Measurements from ENCODE around the gene YY1. TPM values are rescaled to one million over a fixed set of nuclear protein-coding genes. Genes with fewer than 3 reads are reported as not detected.

YY1 gene
- total RNA-seq, 1 donor from 2014 or later, result 58.9 TPM

- Histone ChIP-seq H2AFZ (replicated peaks) (no peak overlapping the region), H3K4me2 (no peak overlapping the region)
- H3K36me3 Mint-ChIP-seq, result peaks cover 2% of the 10 kb centered on the region
Observed at GRCh38 chr14:100199240-100199860, 39.6 kb upstream of the YY1 start.

GRCh38 chr14:100200311-100200710, 38.6 kb upstream of the YY1 start:
- Histone ChIP-seq H3K4me2 (no peak overlapping the region), H3K4me1 (no peaks in the 10 kb centered on the region), H3K36me3 (no peaks in the 10 kb centered on the region), H3K79me2 (ENCODE audit: low read depth) (no peaks in the 10 kb centered on the region), H2AFZ (replicated peaks) (no peak overlapping the region), H3K27ac (no peak overlapping the region), H3K4me3 (no peak overlapping the region), H3K27me3 (no peaks in the 10 kb centered on the region), H3F3A (ENCODE audit: low read depth) (no peaks in the 10 kb centered on the region), H3K9me3 (ENCODE audit: low read depth) (no peaks in the 10 kb centered on the region), H3K9ac (no peak overlapping the region), H4K20me1 (ENCODE audit: low read depth) (no peaks in the 10 kb centered on the region)
- Mint-ChIP-seq H3K27me3 (ENCODE audit: insufficient read depth, low read depth) (peaks cover 2% of the 10 kb centered on the region), H3K36me3 (peaks cover 2% of the 10 kb centered on the region), H3K4me1 (peaks cover 7% of the 10 kb centered on the region), H3K27ac (peak overlapping the region; percentile 76), H3K4me3 (no peak overlapping the region), H3K9me3 (no peaks in the 10 kb centered on the region)
- no peak for TF ChIP-seq EZH2phosphoT487 (IDR thresholded peaks at IDR 0.05)
- TF ChIP-seq CTCF (IDR thresholded peaks at IDR 0.05), result no peak
- TF ChIP-seq EZH2 (IDR thresholded peaks at IDR 0.05), result no peak
- DNase-seq (ENCODE audit: low spot score), result no peak

More at GRCh38 chr14:100199240-100199860, 39.6 kb upstream of the YY1 start:
- H3K4me3 ChIP-seq, result no peak overlapping the region
- no peaks in the 10 kb centered on the region for H4K20me1 ChIP-seq (ENCODE audit: low read depth)
- H3F3A ChIP-seq (ENCODE audit: low read depth), result peaks cover 2% of the 10 kb centered on the region
- H3K27ac ChIP-seq, result no peak overlapping the region
- no peaks in the 10 kb centered on the region for H3K9me3 Mint-ChIP-seq
- no peak overlapping the region for H3K4me3 Mint-ChIP-seq
- no peaks in the 10 kb centered on the region for H3K9me3 ChIP-seq (ENCODE audit: low read depth)
- H3K4me1 Mint-ChIP-seq, result peaks cover 7% of the 10 kb centered on the region
- no peaks in the 10 kb centered on the region for H3K27me3 ChIP-seq
- H3K9ac ChIP-seq, result no peak overlapping the region
- no peaks in the 10 kb centered on the region for H3K4me1 ChIP-seq
- no peak for TF ChIP-seq CTCF (IDR thresholded peaks at IDR 0.05)
- no peak for TF ChIP-seq EZH2phosphoT487 (IDR thresholded peaks at IDR 0.05)
- no peak for TF ChIP-seq EZH2 (IDR thresholded peaks at IDR 0.05)
- H3K27ac Mint-ChIP-seq, result no peak overlapping the region
- H3K79me2 ChIP-seq (ENCODE audit: low read depth), result no peaks in the 10 kb centered on the region
- no peak for DNase-seq (ENCODE audit: low spot score)
- no peaks in the 10 kb centered on the region for H3K36me3 ChIP-seq
- H3K27me3 Mint-ChIP-seq (ENCODE audit: insufficient read depth, low read depth), result peaks cover 2% of the 10 kb centered on the region

GRCh38 chr14:100201701-100202100, 37.2 kb upstream of the YY1 start:
- no peak overlapping the region for H2AFZ ChIP-seq (replicated peaks)

More at GRCh38 chr14:100201701-100202100, 37.2 kb upstream of the YY1 start:
- H3K4me3 Mint-ChIP-seq, result no peak overlapping the region
- H3K27me3 Mint-ChIP-seq (ENCODE audit: insufficient read depth, low read depth), result peaks cover 2% of the 10 kb centered on the region
- Histone ChIP-seq H3K4me1 (no peaks in the 10 kb centered on the region), H4K20me1 (ENCODE audit: low read depth) (no peaks in the 10 kb centered on the region), H3K4me3 (no peak overlapping the region), H3K4me2 (no peak overlapping the region), H3K27me3 (no peaks in the 10 kb centered on the region), H3K9me3 (ENCODE audit: low read depth) (no peaks in the 10 kb centered on the region), H3F3A (ENCODE audit: low read depth) (no peaks in the 10 kb centered on the region), H3K79me2 (ENCODE audit: low read depth) (no peaks in the 10 kb centered on the region), H3K36me3 (no peaks in the 10 kb centered on the region), H3K9ac (no peak overlapping the region), H3K27ac (no peak overlapping the region)
- TF ChIP-seq EZH2 (IDR thresholded peaks at IDR 0.05) (no peak), EZH2phosphoT487 (IDR thresholded peaks at IDR 0.05) (no peak), CTCF (IDR thresholded peaks at IDR 0.05) (no peak)
- DNase-seq (ENCODE audit: low spot score), result no peak
- H3K27ac Mint-ChIP-seq, result no peak overlapping the region
- no peaks in the 10 kb centered on the region for H3K9me3 Mint-ChIP-seq
- H3K36me3 Mint-ChIP-seq, result peaks cover 10% of the 10 kb centered on the region
- peaks cover 7% of the 10 kb centered on the region for H3K4me1 Mint-ChIP-seq

All from neural progenitor cell (in vitro differentiated cells).